CD14-positive monocyte (primary cell): ENCODE results near the gene JAKMIP2. TPM values are rescaled to one million over a fixed set of nuclear protein-coding genes. Genes with fewer than 3 reads are reported as not detected.
"Not testable (repeated sequence)": the region's sequence is repeated elsewhere in the genome, so short reads cannot be mapped to it uniquely, and the experiment has no call there.

ENCODE experiments used
- DNase-seq, 3 donors: peaks; one replicate each; pipeline ENCODE4 v3.0.0-alpha.2; 2011 to 2022
- H2AFZ ChIP-seq: 2 replicates; pipeline ENCODE4 v1.6.0; 2012; ENCODE audit warnings: mild to moderate bottlenecking, low read depth, low read length, inconsistent platforms; ENCODE audit not compliant: insufficient read depth, poor library complexity, severe bottlenecking
- H3K27ac ChIP-seq, 2 donors: 1 replicate in 1 of 2; 2 replicates in 1 of 2; pipeline ENCODE4 v1.5.1; 2012 to 2013; ENCODE audit warnings: low read length in 2 of 2, control low read depth in 1 of 2, inconsistent platforms in 1 of 2, low read depth in 1 of 2, mild to moderate bottlenecking in 1 of 2
- H3K27me3 ChIP-seq, 2 donors: one replicate each; pipeline versions ENCODE4 v1.6.0 to v1.6.1; 2011 to 2013; ENCODE audit warnings: low read length in 2 of 2; ENCODE audit not compliant: control insufficient read depth in 2 of 2, insufficient read depth in 2 of 2
- H3K36me3 ChIP-seq, 2 donors: replicated peaks in 1 of 2; 1 replicate in 1 of 2; 2 replicates in 1 of 2; pipeline versions ENCODE4 v1.5.1 to v1.6.1; 2012 to 2013; ENCODE audit warnings: low read length in 2 of 2, control low read depth in 1 of 2, inconsistent platforms in 1 of 2, mild to moderate bottlenecking in 1 of 2; ENCODE audit not compliant: insufficient read depth in 2 of 2, control insufficient read depth in 1 of 2
- H3K4me1 ChIP-seq, 2 donors: 1 replicate in 1 of 2; 2 replicates in 1 of 2; pipeline versions ENCODE4 v1.5.1 to v1.6.1; 2012 to 2013; ENCODE audit warnings: low read length in 2 of 2, control low read depth in 1 of 2, inconsistent platforms in 1 of 2, mild to moderate bottlenecking in 1 of 2, moderate library complexity in 1 of 2; ENCODE audit not compliant: insufficient read depth in 2 of 2, control insufficient read depth in 1 of 2
- H3K4me2 ChIP-seq: replicated peaks from 2 replicates; pipeline ENCODE3; 2012; ENCODE audit warnings: low read length, moderate library complexity, mild to moderate bottlenecking; ENCODE audit not compliant: poor library complexity, severe bottlenecking; ENCODE audit errors: extremely low read depth
- H3K4me3 ChIP-seq, 3 experiments: fragments of 200-600 bp in 1 of 3; sonication (generic) in 1 of 3; replicated peaks in 1 of 3; 1 replicate in 2 of 3; 2 replicates in 1 of 3; pipeline ENCODE4 v1.5.1; 2011 to 2013; ENCODE audit warnings: low read length in 3 of 3, mild to moderate bottlenecking in 3 of 3, control low read depth in 2 of 3, low read depth in 2 of 3, inconsistent platforms in 1 of 3, moderate library complexity in 1 of 3
- H3K79me2 ChIP-seq: 2 replicates; pipeline ENCODE4 v1.6.0; 2012; ENCODE audit warnings: mild to moderate bottlenecking, control low read depth, inconsistent platforms, low read length, moderate library complexity; ENCODE audit not compliant: insufficient read depth
- H3K9ac ChIP-seq: 2 replicates; pipeline ENCODE4 v1.6.0; 2017; ENCODE audit warnings: low read length, mild to moderate bottlenecking; ENCODE audit not compliant: insufficient read depth, poor library complexity, severe bottlenecking
- H3K9me3 ChIP-seq, 2 donors: replicated peaks in 1 of 2; 1 replicate in 1 of 2; 2 replicates in 1 of 2; pipeline versions ENCODE4 v1.5.1 to v1.6.1; 2012 to 2013; ENCODE audit warnings: low read length in 2 of 2, control low read depth in 1 of 2; ENCODE audit not compliant: control insufficient read depth in 1 of 2, insufficient read depth in 1 of 2
- H4K20me1 ChIP-seq: 2 replicates; pipeline ENCODE4 v1.6.0; 2012; ENCODE audit warnings: mild to moderate bottlenecking, low read length, control low read depth, moderate library complexity; ENCODE audit not compliant: insufficient read depth
- H3K27ac Mint-ChIP-seq, 7 donors: one replicate each; pipeline ENCODE4 v1.8.0; 2020; ENCODE audit warnings: mild to moderate bottlenecking in 7 of 7, mixed read lengths in 7 of 7, moderate library complexity in 6 of 7, inconsistent platforms in 2 of 7
- H3K27me3 Mint-ChIP-seq, 3 donors: one replicate each; pipeline ENCODE4 v1.8.0; 2021 to 2022; ENCODE audit warnings: low read depth in 3 of 3, mild to moderate bottlenecking in 3 of 3, mixed read lengths in 3 of 3, moderate library complexity in 3 of 3, inconsistent platforms in 1 of 3
- H3K36me3 Mint-ChIP-seq, 2 donors: one replicate each; pipeline ENCODE4 v1.8.0; 2020; ENCODE audit warnings: mixed read lengths in 2 of 2, inconsistent platforms in 1 of 2, mild to moderate bottlenecking in 1 of 2
- H3K4me1 Mint-ChIP-seq: one replicate; pipeline ENCODE4 v1.8.0; 2020; ENCODE audit warnings: mild to moderate bottlenecking, mixed read lengths
- H3K4me3 Mint-ChIP-seq, 2 donors: one replicate each; pipeline ENCODE4 v1.8.0; 2020; ENCODE audit warnings: mild to moderate bottlenecking in 2 of 2, mixed read lengths in 2 of 2, moderate library complexity in 1 of 2
- H3K9me3 Mint-ChIP-seq, 7 donors: one replicate each; pipeline ENCODE4 v1.8.0; 2020 to 2022; ENCODE audit warnings: mixed read lengths in 7 of 7, mild to moderate bottlenecking in 6 of 7, moderate library complexity in 6 of 7, inconsistent platforms in 2 of 7
- WGBS: methylation state at CpG from one replicate; pipeline ENCODE4 v1.1.5; 2013; ENCODE audit warnings: missing lambda C conversion rate; ENCODE audit not compliant: insufficient coverage; 5-methylcytosine and 5-hydroxymethylcytosine counted together
- intact Hi-C, 2 donors: fragments of 100-400 bp; cut with micrococcal nuclease; formaldehyde crosslinking; loops; one replicate each; pipeline versions ENCODE4 v1.15.0 to v1.15.1; 2023
- polyA plus RNA-seq, 3 donors: library from polyadenylated mRNA; depleted of rRNA in 1 of 3; unstranded in 2 of 3; stranded (reverse) in 1 of 3; fragments of 300-500 nt in 2 of 3; fragments of >200 nt in 1 of 3; fragmentation: Illumina TruSeq in 2 of 3; gene quantifications; 1 replicate in 2 of 3; 2 replicates in 1 of 3; pipeline ENCODE4 v1.2.3, GENCODE V29; 2012 to 2021
- TF ChIP-seq, protein P1 (sequence below): fragments of 200-600 bp; IDR thresholded peaks from one replicate; pipeline ENCODE4 v1.8.0; 2022; ENCODE audit warnings: antibody characterized with exemption, mild to moderate bottlenecking

The JAKMIP2 gene
- polyA plus RNA-seq, 3 donors = 0.02 TPM; not detected in 2

DNA sequence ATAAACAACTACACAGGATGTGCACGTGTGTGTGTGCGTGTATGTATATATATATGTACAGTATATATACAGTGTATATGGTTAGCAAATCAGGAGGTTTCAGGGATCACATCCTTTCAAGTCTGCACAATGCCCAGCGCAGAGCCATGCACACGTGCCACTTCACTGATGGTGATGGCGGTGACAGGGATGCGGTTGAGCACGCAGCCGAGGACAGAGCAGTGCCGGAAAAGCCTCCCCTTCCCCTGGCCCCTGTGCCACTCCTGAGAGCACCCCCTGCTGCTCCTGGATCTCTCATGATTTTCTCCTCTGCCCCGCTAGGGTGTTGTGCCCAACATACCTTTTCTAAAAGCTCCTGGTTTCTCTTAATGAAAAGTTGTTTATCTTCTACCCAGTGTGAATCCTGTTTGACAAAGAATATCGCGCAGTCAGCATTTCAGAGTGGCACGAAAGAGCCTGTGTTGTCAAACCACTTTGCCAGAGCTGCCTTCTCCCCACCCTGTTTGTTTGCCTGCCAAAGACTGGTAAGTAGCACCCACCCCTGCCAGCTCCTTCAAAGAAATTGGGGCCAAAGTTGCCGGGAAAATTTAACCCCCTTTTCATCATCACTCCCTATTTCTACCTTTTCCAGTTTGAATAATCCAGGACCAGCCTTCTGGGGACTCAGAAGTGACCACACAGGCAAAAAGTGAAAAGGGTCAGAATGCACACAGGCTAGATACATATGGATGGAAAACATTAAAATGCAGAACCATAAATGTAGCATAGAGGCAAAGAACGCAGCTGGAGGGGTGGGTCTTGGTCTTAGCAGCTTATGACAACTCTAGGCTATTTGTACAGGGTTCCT is 146.4 kb downstream of the JAKMIP2 start:
- TF ChIP-seq, protein P1, sequence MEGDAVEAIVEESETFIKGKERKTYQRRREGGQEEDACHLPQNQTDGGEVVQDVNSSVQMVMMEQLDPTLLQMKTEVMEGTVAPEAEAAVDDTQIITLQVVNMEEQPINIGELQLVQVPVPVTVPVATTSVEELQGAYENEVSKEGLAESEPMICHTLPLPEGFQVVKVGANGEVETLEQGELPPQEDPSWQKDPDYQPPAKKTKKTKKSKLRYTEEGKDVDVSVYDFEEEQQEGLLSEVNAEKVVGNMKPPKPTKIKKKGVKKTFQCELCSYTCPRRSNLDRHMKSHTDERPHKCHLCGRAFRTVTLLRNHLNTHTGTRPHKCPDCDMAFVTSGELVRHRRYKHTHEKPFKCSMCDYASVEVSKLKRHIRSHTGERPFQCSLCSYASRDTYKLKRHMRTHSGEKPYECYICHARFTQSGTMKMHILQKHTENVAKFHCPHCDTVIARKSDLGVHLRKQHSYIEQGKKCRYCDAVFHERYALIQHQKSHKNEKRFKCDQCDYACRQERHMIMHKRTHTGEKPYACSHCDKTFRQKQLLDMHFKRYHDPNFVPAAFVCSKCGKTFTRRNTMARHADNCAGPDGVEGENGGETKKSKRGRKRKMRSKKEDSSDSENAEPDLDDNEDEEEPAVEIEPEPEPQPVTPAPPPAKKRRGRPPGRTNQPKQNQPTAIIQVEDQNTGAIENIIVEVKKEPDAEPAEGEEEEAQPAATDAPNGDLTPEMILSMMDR = no peak
- no peak overlapping the region for H3K4me3 ChIP-seq
- no peak for DNase-seq
- Mint-ChIP-seq H3K27ac (peak overlapping the region in 1 of 7 donors; percentile 31), H3K27me3 (no peaks in the 10 kb centered on the region), H3K4me3 (no peak overlapping the region), H3K4me1 (no peaks in the 10 kb centered on the region), H3K9me3 (no peaks in the 10 kb centered on the region), H3K36me3 (no peaks in the 10 kb centered on the region)
- no peaks in the 10 kb centered on the region for H3K27me3 ChIP-seq
- H3K4me1 ChIP-seq = no peaks in the 10 kb centered on the region
- no peaks in the 10 kb centered on the region for H3K9me3 ChIP-seq
- intact Hi-C loops = no loop called here
- H3K27ac ChIP-seq = no peak overlapping the region
- no peaks in the 10 kb centered on the region for H3K79me2 ChIP-seq
- no peak overlapping the region for H3K9ac ChIP-seq
- WGBS = 94% methylated on average over 11 of the region's 15 CpGs
- no peak overlapping the region for H3K4me2 ChIP-seq
- H4K20me1 ChIP-seq = no peaks in the 10 kb centered on the region
- H3K36me3 ChIP-seq = no peaks in the 10 kb centered on the region
- no peak overlapping the region for H2AFZ ChIP-seq

DNA sequence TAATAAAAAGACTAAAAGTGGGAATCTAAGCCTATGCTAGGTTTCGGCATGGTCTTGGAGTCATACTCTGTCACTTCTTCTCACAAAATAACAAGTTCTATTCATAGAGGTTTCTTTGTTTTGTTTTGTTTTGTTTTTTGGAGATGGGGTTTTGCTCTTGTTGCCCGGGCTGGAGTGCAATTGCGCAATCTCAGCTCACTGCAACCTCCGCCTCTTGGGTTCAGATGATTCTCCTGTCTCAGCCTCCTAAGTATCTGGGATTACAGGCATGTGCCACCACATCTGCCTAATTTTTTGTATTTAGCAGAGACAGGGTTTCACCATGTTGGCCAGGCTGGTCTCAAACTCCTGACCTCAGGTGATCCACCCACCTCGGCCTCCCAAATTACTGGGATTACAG is 147.1 kb downstream of the JAKMIP2 start:
- H3K27ac ChIP-seq, H3K27ac Mint-ChIP-seq, H3K9me3 ChIP-seq, H3K4me1 ChIP-seq, H3K36me3 Mint-ChIP-seq, H3K4me3 ChIP-seq, H3K4me3 Mint-ChIP-seq, H4K20me1 ChIP-seq, H2AFZ ChIP-seq, intact Hi-C loops, H3K9ac ChIP-seq, H3K27me3 ChIP-seq, H3K27me3 Mint-ChIP-seq, H3K4me2 ChIP-seq, H3K4me1 Mint-ChIP-seq, H3K36me3 ChIP-seq, DNase-seq, H3K79me2 ChIP-seq, H3K9me3 Mint-ChIP-seq: not testable (repeated sequence)
- 72% methylated on average over 2 of the region's 5 CpGs for WGBS
